NCI-H1694 (cell line): Measurements from ENCODE around the gene ARMC3.
"Not testable (repeated sequence)": the region's sequence is repeated elsewhere in the genome, so short reads cannot be mapped to it uniquely, and the experiment has no call there.

Experiments used
- DNase-seq: peaks from one replicate; lab custom pipeline; 2025; lab: John Stamatoyannopoulos, UW

Gene ARMC3, protein sequence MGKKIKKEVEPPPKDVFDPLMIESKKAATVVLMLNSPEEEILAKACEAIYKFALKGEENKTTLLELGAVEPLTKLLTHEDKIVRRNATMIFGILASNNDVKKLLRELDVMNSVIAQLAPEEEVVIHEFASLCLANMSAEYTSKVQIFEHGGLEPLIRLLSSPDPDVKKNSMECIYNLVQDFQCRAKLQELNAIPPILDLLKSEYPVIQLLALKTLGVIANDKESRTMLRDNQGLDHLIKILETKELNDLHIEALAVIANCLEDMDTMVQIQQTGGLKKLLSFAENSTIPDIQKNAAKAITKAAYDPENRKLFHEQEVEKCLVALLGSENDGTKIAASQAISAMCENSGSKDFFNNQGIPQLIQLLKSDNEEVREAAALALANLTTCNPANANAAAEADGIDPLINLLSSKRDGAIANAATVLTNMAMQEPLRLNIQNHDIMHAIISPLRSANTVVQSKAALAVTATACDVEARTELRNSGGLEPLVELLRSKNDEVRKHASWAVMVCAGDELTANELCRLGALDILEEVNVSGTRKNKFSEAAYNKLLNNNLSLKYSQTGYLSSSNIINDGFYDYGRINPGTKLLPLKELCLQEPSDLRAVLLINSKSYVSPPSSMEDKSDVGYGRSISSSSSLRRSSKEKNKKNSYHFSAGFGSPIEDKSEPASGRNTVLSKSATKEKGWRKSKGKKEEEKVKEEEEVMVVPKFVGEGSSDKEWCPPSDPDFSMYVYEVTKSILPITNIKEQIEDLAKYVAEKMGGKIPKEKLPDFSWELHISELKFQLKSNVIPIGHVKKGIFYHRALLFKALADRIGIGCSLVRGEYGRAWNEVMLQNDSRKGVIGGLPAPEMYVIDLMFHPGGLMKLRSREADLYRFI

GRCh38 chr10:22927661-22928403 lies at the start of gene ARMC3:
Gene ARMC3 (plus strand): TSS chr10:22928053. CDS start chr10:22931997, 3,944 bp downstream.
- no peak for DNase-seq

- no peak for DNase-seq
Observed at GRCh38 chr10:22891797-22892196, 36.1 kb upstream of the ARMC3 start.

DNA sequence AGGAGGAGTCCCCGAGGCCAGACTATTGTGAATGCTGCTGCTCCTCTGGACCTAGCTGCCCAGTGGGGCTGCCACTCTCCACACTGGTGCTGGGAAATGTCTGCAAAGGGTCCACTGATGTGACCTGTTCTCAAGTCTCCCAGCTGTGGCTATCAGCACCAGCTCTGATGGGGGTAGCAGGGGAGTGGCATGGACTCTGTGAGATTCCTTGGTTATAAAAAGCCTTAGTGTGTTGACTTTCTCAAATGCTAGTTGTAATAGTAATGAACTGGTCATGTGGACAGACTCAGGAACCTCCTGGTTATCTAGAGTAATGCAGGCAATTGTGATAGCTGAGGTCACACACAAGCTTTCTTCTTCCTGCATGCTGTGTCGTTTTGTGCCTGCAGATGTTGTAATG lies 34.1 kb upstream of the ARMC3 start:
- no peak for DNase-seq

DNA sequence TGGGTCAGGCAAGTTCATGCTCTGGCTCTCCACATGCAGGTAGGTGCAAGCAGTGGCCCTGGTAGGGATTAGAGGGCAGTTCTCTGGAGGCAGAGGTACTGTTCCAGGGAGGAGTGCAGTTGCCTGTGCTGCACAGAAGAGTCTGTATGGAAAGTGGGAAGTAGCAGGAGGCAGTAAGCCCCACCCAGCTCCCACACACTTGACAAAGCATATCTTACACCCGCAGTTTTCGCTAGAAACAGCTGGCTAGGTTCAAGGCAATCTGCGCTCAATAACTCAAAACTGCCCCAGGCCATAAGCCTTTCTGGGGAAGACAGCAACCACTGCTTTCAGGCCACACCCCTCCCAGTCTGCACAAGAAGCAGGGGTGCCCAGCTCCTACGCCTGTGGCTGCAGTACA lies 33.1 kb upstream of the ARMC3 start:
- no peak for DNase-seq

DNA sequence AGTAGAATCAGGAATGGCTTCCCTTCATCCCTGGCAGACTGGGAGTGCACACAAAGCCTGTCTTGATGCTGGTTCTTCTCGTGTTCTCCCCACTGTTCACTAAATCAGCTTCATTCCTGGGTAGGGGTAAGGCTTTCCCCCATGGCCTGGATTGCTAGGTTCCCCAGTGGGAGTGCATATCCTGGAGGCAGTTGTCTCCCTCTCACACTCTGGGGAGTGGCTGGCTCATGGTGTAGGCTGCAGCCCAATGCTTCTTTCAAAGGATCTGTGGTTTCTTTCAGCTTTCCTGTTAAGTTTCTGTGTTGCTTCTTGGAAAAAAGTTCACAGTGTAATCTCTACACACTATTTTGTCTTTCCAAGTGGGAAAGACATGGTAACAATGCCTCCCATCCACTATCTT lies 32.6 kb upstream of the ARMC3 start:
- no peak for DNase-seq

GRCh38 chr10:22897371-22897770 lies 30.5 kb upstream of the ARMC3 start:
- DNase-seq: no peak

- DNase-seq: no peak
Observed at GRCh38 chr10:22899307-22899706, 28.5 kb upstream of the ARMC3 start.

- DNase-seq: no peak
Observed at GRCh38 chr10:22899775-22900174, 28.1 kb upstream of the ARMC3 start.

GRCh38 chr10:22900841-22901601 lies 26.8 kb upstream of the ARMC3 start:
- DNase-seq: no peak

DNA sequence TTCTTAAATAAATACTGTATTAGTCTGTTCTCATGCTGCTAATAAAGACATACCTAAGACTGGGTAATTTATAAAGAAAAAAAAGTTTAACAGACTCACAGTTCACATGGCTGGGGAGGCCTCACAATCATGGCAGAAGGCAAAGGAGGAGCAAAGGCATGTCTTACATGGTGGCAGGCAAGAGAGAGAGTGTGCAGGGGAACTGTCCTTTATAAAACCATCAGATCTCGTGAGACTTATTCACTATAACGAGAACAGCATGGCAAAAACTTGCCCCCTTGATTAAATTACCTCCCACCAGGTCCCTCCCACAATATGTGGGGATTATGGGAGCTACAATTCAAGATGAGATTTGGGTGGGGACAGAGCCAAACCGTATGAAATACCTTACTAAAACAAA lies 25.7 kb upstream of the ARMC3 start:
- DNase-seq: not testable (repeated sequence)

- DNase-seq: no peak
Observed at GRCh38 chr10:22903694-22904093, 24.2 kb upstream of the ARMC3 start.

DNA sequence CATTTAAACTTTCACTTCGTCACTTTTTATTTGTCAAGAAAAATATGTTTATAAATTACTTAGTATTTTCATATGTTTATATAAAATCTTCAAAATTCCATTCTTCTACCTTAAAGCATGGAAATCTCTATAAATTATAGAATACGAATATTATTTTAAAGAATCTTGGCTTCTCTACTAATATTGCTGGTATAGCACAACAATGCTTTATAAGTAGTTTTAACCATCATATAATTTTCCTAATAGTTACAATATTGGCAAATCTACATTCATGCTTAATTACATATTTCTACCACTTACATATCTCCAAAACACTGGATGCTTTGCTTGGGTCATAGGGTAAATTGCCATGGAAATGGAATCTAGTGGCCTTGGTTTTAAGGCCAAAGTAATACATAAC lies 21.1 kb upstream of the ARMC3 start:
- no peak for DNase-seq

DNA sequence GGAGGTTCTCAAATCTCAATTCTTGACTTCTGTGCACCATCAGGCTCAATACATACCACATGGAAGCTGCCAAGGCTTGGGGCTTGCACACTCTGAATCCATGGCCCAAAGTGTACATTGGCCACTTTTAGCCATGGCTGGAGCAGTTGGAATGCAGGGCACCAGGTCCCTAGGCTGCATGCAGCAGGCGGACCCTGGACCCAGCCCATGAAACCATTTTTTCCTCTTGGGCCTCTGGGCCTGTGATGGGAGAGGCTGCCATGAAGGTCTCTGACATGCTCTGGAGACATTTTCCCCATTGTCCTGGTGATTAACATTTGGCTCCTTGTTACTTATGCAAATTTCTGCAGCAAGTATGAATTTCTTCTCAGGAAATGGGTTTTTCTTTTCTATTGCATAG lies 19.0 kb upstream of the ARMC3 start:
- DNase-seq: no peak

DNA sequence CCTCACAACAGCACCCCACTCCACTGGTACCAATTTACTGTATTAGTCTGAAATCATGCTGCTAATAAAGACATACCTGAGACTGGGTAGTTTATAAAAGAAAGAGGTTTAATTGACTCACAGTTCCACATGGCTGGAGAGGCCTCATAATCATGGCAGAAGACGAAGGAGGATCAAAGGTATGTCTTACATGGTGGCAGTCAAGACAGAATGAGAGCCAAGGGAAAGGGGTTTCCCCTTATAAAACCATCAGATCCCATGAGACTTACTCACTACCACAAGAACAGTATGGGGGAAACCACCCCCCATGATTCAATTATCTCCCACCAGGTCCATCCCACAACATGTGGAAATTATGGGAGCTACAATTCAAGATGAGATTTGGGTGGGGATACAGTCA lies 18.2 kb upstream of the ARMC3 start:
- DNase-seq: not testable (repeated sequence)

GRCh38 chr10:22911067-22911466 lies 16.8 kb upstream of the ARMC3 start:
- no peak for DNase-seq

GRCh38 chr10:22911889-22912762 lies 15.7 kb upstream of the ARMC3 start:
- peak; percentile 61 for DNase-seq

- no peak for DNase-seq
Observed at GRCh38 chr10:22912763-22913384, 15.0 kb upstream of the ARMC3 start.

DNA sequence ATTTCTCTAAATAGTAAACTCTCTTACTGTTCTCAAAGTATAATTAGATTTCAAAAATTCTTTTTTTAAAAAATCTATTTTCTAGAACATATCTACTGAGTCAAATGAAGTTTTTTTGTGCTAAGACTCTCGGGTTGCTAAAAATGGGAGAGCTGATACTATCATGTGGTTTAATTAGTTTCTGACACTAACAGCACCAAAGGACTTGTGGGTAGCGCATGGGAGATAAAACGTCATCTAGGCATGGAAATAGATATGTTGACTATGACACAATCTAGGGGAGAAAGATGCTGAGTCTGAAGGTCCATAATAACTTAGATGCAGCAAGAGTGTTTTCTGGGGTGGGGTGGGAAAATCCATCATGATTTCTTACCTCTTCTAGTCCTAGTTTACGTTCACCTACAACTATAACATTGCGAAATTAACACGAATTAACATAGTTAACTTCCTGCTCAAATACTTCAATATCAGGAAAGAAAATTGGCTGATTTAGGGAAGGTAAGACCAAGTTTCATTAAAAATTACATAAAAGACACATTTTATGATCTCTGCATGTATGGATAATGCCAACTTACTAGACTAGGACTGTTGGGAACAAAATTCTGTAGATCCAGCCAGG lies 14.3 kb upstream of the ARMC3 start:
- DNase-seq: no peak

DNA sequence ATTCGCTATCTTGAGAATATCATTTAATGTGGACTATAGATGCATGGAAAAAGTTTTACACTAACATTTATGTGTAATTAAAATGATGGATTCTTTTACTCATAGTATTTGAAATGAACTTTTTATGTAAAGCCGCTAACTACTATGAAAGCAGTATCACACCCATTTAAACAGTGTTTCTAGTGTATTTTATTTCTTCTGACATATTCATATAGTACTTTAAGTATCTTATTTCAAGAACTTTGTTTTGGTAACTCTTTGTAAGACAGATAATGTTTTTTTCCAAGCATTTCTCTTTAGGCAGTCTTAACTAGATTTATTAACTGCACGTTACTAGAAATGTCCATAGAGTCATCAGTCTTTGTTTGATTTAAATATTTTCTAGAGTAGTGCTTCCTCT lies 12.5 kb upstream of the ARMC3 start:
- no peak for DNase-seq

DNA sequence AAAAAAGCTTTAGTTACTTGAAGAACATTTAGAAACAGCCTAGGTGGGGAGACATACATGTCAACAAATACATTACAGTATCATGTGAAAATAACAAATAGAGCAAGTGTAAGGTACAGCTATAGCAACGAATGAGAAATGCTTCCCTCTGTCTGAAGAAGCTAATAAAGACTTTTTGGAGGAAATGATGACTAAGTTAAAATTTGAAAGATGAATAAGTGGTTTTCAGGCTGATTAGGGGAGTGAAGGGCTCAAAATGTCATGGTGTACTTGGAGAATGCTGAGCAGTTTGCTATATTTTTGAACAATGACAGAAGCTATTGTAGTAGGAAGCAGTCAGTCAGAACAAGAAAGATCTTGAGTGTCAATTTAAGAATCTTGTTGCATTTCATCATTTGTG lies 2.8 kb upstream of the ARMC3 start:
- no peak for DNase-seq
